ENCODE data around the gene CCDC6.

The CCDC6 gene

DNA sequence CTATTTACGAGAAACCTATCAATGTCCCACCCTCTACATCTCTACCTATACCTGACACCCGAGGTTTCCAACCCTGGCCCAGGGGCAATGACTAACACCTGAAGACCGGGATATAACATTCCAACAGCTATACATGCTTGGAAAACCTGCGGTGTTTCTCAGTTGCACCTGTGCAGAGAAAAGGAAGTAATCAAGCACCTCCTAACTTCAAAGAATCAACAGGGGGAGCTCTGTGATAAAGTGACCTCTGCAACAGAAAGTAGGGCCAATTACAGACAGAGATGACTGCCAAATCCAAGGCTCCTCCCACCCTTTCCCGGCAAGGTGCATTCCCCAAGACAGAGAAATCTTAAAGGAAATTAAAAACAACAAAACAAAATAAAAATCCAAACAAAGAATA, 41.3 kb downstream of the CCDC6 start:
- H3K4me1 ChIP-seq (ENCODE audit: insufficient read depth, low read length), result peaks cover 21% of the 10 kb centered on the region
- H3K36me3 ChIP-seq (ENCODE audit: insufficient read depth, low read depth, low read length), result 0 out of 2 replicates have a peak, but pooled peaks cover 3% of the 10 kb centered on the region
- no peak overlapping the region for H3K27ac ChIP-seq (ENCODE audit: low read length)
- no peaks in the 10 kb centered on the region; the same call in 1 of the 2 replicates for H3K9me3 ChIP-seq (ENCODE audit: insufficient read depth, low read depth, low read length)
- no peak overlapping the region for H3K4me3 ChIP-seq (ENCODE audit: low read length)
- H3K9ac ChIP-seq (ENCODE audit: low read depth, low read length), result no peak overlapping the region
- H3K27me3 ChIP-seq (ENCODE audit: insufficient read depth, low read length), result no peaks in the 10 kb centered on the region

DNA sequence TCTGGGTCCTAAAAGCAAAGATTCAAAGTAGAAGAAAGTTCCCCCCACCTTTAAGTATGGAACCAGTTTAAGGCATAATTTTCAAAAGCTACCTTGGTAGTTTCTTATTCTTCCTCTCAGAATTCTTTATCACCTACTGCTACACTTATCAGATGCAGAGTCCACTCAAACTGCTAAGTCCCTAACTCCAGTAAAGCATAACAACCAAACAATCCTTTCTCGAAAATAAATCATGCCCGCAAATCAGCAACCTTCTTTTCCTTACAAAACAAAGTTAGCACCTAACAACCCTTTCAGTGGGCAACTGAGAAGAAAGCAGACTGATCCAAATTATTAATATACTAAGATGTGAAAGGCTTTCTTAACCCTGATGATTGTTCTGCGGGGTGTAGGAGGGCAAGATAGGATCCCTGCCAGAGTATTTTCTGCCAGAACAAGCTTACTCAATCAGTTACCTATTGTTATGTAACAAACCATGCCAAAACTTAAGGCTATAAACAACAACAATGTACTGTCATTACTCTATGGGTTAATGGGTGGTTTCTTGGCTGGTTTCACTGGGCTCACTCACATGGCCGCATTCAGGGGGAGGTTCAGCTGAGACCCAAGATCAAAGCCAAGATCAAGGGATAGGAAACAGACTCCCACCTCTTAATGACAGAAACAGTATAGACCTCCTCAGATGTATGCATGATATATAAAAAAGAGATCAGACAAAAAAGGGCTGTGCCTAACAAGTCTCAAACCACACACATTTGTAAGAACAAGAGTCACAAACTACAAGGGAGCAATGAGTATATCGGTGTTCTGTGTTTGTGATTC, 42.0 kb downstream of the CCDC6 start:
- 0 out of 2 replicates have a peak, but pooled peaks cover 4% of the 10 kb centered on the region for H3K36me3 ChIP-seq (ENCODE audit: insufficient read depth, low read depth, low read length)
- H3K27ac ChIP-seq (ENCODE audit: low read length), result no peak overlapping the region
- H3K27me3 ChIP-seq (ENCODE audit: insufficient read depth, low read length), result no peaks in the 10 kb centered on the region
- peaks cover 16% of the 10 kb centered on the region for H3K4me1 ChIP-seq (ENCODE audit: insufficient read depth, low read length)
- H3K4me3 ChIP-seq (ENCODE audit: low read length), result no peak overlapping the region
- no peaks in the 10 kb centered on the region; the same call in 1 of the 2 replicates for H3K9me3 ChIP-seq (ENCODE audit: insufficient read depth, low read depth, low read length)
- no peak overlapping the region for H3K9ac ChIP-seq (ENCODE audit: low read depth, low read length)

DNA sequence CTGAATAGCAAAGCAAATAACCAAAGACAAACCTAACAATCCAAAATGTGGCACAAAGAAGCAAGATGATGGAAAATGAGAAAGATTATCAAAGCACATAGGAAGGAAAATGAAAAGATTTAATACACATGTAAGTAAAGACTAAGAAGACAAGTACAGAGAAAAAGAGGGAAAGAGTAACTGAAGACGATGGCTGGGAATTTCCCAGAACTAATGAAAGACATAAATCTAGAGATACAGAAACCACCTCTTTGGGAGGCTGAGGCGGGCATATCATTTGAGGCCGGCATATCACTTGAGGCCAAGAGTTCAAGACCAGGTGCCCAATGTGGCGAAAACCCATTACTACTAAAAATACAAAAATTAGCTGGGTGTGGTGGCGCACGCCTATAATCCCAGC, 46.8 kb downstream of the CCDC6 start:
- no peak overlapping the region for H3K27ac ChIP-seq (ENCODE audit: low read length)
- no peak overlapping the region for H3K4me3 ChIP-seq (ENCODE audit: low read length)
- H3K27me3 ChIP-seq (ENCODE audit: insufficient read depth, low read length), result no peaks in the 10 kb centered on the region
- no peak overlapping the region for H3K9ac ChIP-seq (ENCODE audit: low read depth, low read length)
- H3K36me3 ChIP-seq (ENCODE audit: insufficient read depth, low read depth, low read length), result 0 out of 2 replicates have a peak, but pooled peaks cover 4% of the 10 kb centered on the region
- H3K9me3 ChIP-seq (ENCODE audit: insufficient read depth, low read depth, low read length), result no peaks in the 10 kb centered on the region; the same call in 1 of the 2 replicates
- H3K4me1 ChIP-seq (ENCODE audit: insufficient read depth, low read length), result peaks cover 32% of the 10 kb centered on the region

DNA sequence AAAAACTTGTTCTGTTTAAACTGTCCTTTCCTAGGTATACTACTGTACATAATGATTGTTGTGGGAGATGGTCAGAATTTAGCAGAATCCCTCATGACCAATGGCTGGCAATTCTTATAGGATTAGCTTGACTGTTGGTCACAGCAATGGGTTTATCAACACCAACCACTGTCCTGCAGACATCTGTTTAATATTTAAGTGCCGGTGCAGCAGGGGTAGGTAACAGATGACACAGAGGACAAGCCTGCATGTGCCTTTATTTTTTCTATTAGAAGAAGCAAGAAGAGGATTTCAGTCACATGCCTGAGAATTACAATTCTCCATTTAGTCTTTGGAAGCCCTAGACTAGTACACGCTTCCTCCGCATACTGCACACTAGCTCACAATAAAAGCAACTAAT, 48.4 kb downstream of the CCDC6 start:
- Histone ChIP-seq H3K4me1 (ENCODE audit: insufficient read depth, low read length) (peaks cover 34% of the 10 kb centered on the region), H3K27ac (ENCODE audit: low read length) (no peak overlapping the region)

DNA sequence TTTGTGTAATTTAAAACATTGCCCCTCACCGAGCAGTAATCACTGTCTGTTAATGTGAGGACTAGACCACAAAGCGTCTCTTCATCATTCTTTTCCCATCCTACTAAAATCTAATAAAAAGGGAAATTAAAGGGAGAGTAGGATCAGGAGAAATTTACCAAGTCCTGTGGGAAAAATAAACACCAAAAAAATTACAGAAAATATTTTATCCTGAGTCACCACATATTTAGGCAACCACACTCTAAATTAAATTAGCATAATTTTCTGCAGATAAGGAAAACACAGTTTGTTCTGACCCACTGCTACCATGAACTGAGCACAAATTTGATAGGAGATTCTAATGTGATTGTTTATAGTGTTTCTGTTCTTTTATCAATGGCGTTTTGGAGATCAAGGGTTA, 49.3 kb downstream of the CCDC6 start:
- no peaks in the 10 kb centered on the region for H3K27me3 ChIP-seq (ENCODE audit: insufficient read depth, low read length)
- H3K4me3 ChIP-seq (ENCODE audit: low read length), result no peak overlapping the region
- H3K36me3 ChIP-seq (ENCODE audit: insufficient read depth, low read depth, low read length), result peaks cover 9% of the 10 kb centered on the region; the same call in 1 of the 2 replicates
- H3K27ac ChIP-seq (ENCODE audit: low read length), result no peak overlapping the region
- no peak overlapping the region for H3K9ac ChIP-seq (ENCODE audit: low read depth, low read length)
- H3K4me1 ChIP-seq (ENCODE audit: insufficient read depth, low read length), result peaks cover 43% of the 10 kb centered on the region
- H3K9me3 ChIP-seq (ENCODE audit: insufficient read depth, low read depth, low read length), result no peaks in the 10 kb centered on the region; the same call in 1 of the 2 replicates

More for the DNA sequence above, 48.4 kb downstream of the CCDC6 start:
- H3K9me3 ChIP-seq (ENCODE audit: insufficient read depth, low read depth, low read length), result no peaks in the 10 kb centered on the region; the same call in 1 of the 2 replicates
- H3K36me3 ChIP-seq (ENCODE audit: insufficient read depth, low read depth, low read length), result 0 out of 2 replicates have a peak, but pooled peaks cover 4% of the 10 kb centered on the region
- no peak overlapping the region for H3K4me3 ChIP-seq (ENCODE audit: low read length)
- H3K9ac ChIP-seq (ENCODE audit: low read depth, low read length), result no peak overlapping the region
- no peaks in the 10 kb centered on the region for H3K27me3 ChIP-seq (ENCODE audit: insufficient read depth, low read length)

DNA sequence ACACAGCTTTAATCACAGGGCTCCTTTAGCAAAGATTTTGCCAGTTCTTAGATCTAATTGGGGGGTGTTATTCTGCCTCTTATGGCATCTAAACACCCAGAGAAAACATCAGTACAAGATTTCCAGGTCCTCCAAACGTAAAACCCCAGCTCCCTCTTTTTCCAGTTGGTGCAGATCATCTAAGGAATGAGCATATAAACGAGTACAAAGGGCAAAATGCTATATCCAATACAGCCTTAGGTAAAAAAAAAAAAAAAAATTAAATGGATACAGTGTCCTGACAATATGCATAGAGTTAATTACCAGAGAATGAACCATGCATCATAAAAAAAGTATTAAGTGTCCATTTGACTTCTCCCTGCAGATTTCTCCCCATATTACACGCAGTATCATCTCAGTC, 50.3 kb downstream of the CCDC6 start:
- Histone ChIP-seq H3K27me3 (ENCODE audit: insufficient read depth, low read length) (no peaks in the 10 kb centered on the region), H3K4me1 (ENCODE audit: insufficient read depth, low read length) (peaks cover 45% of the 10 kb centered on the region), H3K9me3 (ENCODE audit: insufficient read depth, low read depth, low read length) (no peaks in the 10 kb centered on the region; the same call in 1 of the 2 replicates), H3K36me3 (ENCODE audit: insufficient read depth, low read depth, low read length) (peaks cover 18% of the 10 kb centered on the region; the same call in 1 of the 2 replicates), H3K9ac (ENCODE audit: low read depth, low read length) (no peak overlapping the region), H3K27ac (ENCODE audit: low read length) (no peak overlapping the region), H3K4me3 (ENCODE audit: low read length) (no peak overlapping the region)

DNA sequence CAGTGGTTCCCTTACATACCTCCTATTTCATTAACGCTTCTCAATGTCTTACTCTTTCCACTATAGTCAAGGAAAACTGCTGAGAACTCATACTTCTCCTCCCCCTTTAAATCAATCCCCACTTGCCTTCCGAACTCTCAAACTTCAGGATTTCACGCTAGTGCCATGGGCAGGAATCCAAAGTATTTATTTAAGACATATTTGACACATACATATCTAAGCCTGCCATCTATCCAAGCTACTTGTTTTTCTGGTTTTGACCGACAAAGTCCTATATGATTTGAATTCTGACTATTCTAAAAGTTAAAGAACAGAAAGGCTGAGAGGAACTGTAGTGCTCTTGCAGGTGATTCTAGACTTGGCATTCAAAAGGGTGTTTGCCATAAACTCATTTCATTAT, 51.8 kb downstream of the CCDC6 start:
- Histone ChIP-seq H3K4me3 (ENCODE audit: low read length) (no peak overlapping the region), H3K36me3 (ENCODE audit: insufficient read depth, low read depth, low read length) (peaks cover 26% of the 10 kb centered on the region; the same call in 1 of the 2 replicates), H3K4me1 (ENCODE audit: insufficient read depth, low read length) (peaks cover 45% of the 10 kb centered on the region), H3K27ac (ENCODE audit: low read length) (no peak overlapping the region), H3K9me3 (ENCODE audit: insufficient read depth, low read depth, low read length) (no peaks in the 10 kb centered on the region), H3K9ac (ENCODE audit: low read depth, low read length) (no peak overlapping the region), H3K27me3 (ENCODE audit: insufficient read depth, low read length) (no peaks in the 10 kb centered on the region)

DNA sequence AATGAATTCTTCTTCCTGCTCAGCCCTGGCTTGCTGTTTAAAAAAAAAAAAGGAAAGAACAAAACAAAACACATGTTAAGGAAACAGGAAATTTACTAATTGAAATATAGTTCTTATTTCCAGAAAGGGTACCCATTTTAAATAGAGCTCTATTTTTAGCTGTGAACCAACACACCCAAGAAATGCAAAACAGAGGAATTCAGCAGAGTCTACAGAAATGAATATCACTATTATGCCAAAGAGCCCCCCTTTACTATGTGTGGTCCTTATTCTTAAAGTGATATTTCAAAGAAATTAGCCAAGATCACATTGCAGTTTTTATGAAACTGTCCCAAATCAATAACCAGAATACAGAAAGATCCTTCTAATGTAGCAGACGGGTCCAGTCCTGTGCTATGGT, 53.7 kb downstream of the CCDC6 start:
- Histone ChIP-seq H3K27me3 (ENCODE audit: insufficient read depth, low read length) (no peaks in the 10 kb centered on the region), H3K4me1 (ENCODE audit: insufficient read depth, low read length) (peaks cover 41% of the 10 kb centered on the region), H3K27ac (ENCODE audit: low read length) (no peak overlapping the region), H3K9me3 (ENCODE audit: insufficient read depth, low read depth, low read length) (no peaks in the 10 kb centered on the region), H3K9ac (ENCODE audit: low read depth, low read length) (no peak overlapping the region), H3K36me3 (ENCODE audit: insufficient read depth, low read depth, low read length) (peaks cover 37% of the 10 kb centered on the region), H3K4me3 (ENCODE audit: low read length) (no peak overlapping the region)

DNA sequence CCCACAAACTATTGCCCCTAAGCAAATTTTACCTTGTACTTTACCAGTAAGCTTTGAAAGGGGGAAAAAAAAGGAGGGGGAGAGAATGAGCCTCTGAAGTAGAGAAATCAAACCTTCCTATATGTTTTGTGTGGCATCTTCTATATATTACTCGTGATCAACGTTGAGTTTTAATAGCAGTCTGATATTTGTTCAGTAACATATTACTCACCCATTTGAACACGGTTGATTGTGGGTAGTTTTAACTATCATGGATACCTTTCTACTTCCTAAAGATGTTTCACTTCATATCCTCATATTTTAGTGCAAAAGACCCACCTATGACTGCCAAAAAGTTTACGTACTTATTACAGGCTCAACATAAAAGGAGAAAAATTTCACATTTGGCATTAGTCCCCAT, 54.5 kb downstream of the CCDC6 start:
- Histone ChIP-seq H3K36me3 (ENCODE audit: insufficient read depth, low read depth, low read length) (peaks cover 37% of the 10 kb centered on the region), H3K9me3 (ENCODE audit: insufficient read depth, low read depth, low read length) (no peaks in the 10 kb centered on the region), H3K4me3 (ENCODE audit: low read length) (no peak overlapping the region), H3K4me1 (ENCODE audit: insufficient read depth, low read length) (peaks cover 38% of the 10 kb centered on the region), H3K27me3 (ENCODE audit: insufficient read depth, low read length) (no peaks in the 10 kb centered on the region), H3K27ac (ENCODE audit: low read length) (no peak overlapping the region), H3K9ac (ENCODE audit: low read depth, low read length) (no peak overlapping the region)

DNA sequence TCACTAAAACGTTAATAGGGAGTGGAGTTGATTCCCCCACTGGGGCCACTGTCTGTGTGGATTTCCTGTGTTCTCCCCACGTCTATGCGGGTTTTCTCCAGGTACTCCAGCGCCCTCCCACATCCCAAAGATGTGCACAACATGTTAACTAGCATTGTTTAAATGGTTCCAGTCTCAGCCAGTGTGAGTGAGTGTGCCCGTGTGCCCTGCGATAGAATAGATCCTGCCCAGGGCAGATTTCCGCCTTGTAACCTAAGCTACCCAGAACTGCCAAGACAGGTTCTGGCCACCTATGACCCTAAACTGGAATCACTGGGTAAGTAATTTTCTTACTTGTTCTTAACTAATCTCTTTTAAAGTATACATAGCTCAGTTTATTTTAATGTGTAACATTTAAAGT, 58.5 kb downstream of the CCDC6 start:
- Histone ChIP-seq H3K4me1 (ENCODE audit: insufficient read depth, low read length) (peaks cover 52% of the 10 kb centered on the region), H3K36me3 (ENCODE audit: insufficient read depth, low read depth, low read length) (peaks cover 60% of the 10 kb centered on the region), H3K9me3 (ENCODE audit: insufficient read depth, low read depth, low read length) (no peaks in the 10 kb centered on the region), H3K4me3 (ENCODE audit: low read length) (peak overlapping the region; percentile 49; the same call in 1 of the 2 replicates), H3K27ac (ENCODE audit: low read length) (peak overlapping the region; percentile 64), H3K9ac (ENCODE audit: low read depth, low read length) (peak overlapping the region; percentile 7; the same call in 1 of the 2 replicates), H3K27me3 (ENCODE audit: insufficient read depth, low read length) (no peaks in the 10 kb centered on the region)

DNA sequence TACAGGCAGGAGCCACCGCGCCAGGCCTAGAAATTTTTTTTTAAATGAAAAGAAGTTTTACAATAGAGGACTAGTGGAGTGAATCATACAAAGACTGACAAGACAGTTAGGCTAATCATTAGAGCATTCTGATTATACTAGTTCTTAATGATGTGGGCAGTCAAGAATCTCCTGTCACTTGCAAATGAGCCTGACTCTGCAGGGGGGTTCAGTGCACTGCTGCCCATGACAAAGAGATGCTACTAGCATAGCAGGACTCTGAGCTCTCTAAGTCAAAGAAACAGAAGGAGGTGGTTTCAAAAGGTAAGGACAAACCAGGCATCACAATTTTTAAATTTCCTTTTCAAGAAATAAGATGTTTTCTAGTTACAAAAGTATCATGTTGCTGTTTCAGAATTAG, 59.0 kb downstream of the CCDC6 start:
- Histone ChIP-seq H3K9ac (ENCODE audit: low read depth, low read length) (peak overlapping the region; percentile 7; the same call in 1 of the 2 replicates), H3K27me3 (ENCODE audit: insufficient read depth, low read length) (no peaks in the 10 kb centered on the region), H3K4me1 (ENCODE audit: insufficient read depth, low read length) (peaks cover 46% of the 10 kb centered on the region), H3K27ac (ENCODE audit: low read length) (peak overlapping the region; percentile 68), H3K36me3 (ENCODE audit: insufficient read depth, low read depth, low read length) (peaks cover 60% of the 10 kb centered on the region), H3K9me3 (ENCODE audit: insufficient read depth, low read depth, low read length) (no peaks in the 10 kb centered on the region), H3K4me3 (ENCODE audit: low read length) (peak overlapping the region; percentile 49)

DNA sequence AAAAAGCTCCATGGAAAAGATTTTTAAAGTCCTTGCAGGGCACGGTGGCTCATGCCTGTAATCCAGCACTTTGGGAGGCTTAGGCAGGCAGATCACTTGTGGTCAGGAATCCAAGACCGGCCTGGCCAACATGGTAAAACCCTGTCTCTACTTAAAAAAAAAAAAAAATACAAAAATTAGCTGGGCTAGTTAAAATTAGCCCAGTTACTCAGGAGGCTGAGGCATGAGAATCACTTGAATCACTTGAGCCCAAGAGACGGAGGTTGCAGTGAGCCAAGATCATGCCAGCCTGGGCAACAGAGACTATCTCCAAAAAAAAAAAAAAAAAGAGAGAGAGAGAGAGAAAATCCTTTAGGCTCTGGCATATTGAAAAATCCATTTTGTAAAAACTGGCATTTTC, 61.9 kb downstream of the CCDC6 start:
- Histone ChIP-seq H3K27me3 (ENCODE audit: insufficient read depth, low read length) (no peaks in the 10 kb centered on the region), H3K4me3 (ENCODE audit: low read length) (no peak overlapping the region), H3K9me3 (ENCODE audit: insufficient read depth, low read depth, low read length) (no peaks in the 10 kb centered on the region), H3K36me3 (ENCODE audit: insufficient read depth, low read depth, low read length) (peaks cover 47% of the 10 kb centered on the region), H3K4me1 (ENCODE audit: insufficient read depth, low read length) (peaks cover 41% of the 10 kb centered on the region), H3K9ac (ENCODE audit: low read depth, low read length) (peak overlapping the region; percentile 5; the same call in 1 of the 2 replicates), H3K27ac (ENCODE audit: low read length) (peak overlapping the region; percentile 5)

Measured in iPS-20b (cell line).